T1000 (cell line): ENCODE results near the gene KAZN.
"Not testable (repeated sequence)": the region's sequence is repeated elsewhere in the genome, so short reads cannot be mapped to it uniquely, and the experiment has no call there.

Source experiments
- DNase-seq: peaks from one replicate; lab custom pipeline; 2025; ENCODE audit warnings: mixed read lengths; lab: John Stamatoyannopoulos, UW

The KAZN gene

GRCh38 chr1:14598498-14599182 is at the start of gene KAZN:
Gene KAZN, plus strand, starts transcription at chr1:14598685.
- peak; percentile 59 for DNase-seq

- no peak for DNase-seq
Measured at GRCh38 chr1:14549897-14550620, 48.4 kb upstream of the KAZN start.

- DNase-seq, result no peak
Measured at GRCh38 chr1:14551386-14551785, 47.1 kb upstream of the KAZN start.

GRCh38 chr1:14552246-14552965 is 46.1 kb upstream of the KAZN start:
- no peak for DNase-seq

- no peak for DNase-seq
Measured at GRCh38 chr1:14553711-14554110, 44.8 kb upstream of the KAZN start.

- DNase-seq, result no peak
Measured at GRCh38 chr1:14555091-14555490, 43.4 kb upstream of the KAZN start.

GRCh38 chr1:14561014-14561693 is 37.3 kb upstream of the KAZN start:
- DNase-seq, result no peak

- DNase-seq, result no peak
Measured at GRCh38 chr1:14565090-14565489, 33.4 kb upstream of the KAZN start.

- no peak for DNase-seq
Measured at GRCh38 chr1:14567056-14567455, 31.4 kb upstream of the KAZN start.

- no peak for DNase-seq
Measured at GRCh38 chr1:14567903-14568302, 30.6 kb upstream of the KAZN start.

- DNase-seq, result no peak
Measured at GRCh38 chr1:14568716-14569355, 29.6 kb upstream of the KAZN start.

GRCh38 chr1:14570514-14570913 is 28.0 kb upstream of the KAZN start:
- no peak for DNase-seq

GRCh38 chr1:14571810-14572767 is 26.4 kb upstream of the KAZN start:
- DNase-seq, result no peak

GRCh38 chr1:14572861-14573260 is 25.6 kb upstream of the KAZN start:
- DNase-seq, result no peak

GRCh38 chr1:14576155-14576554 is 22.3 kb upstream of the KAZN start:
- no peak for DNase-seq

GRCh38 chr1:14577261-14577660 is 21.2 kb upstream of the KAZN start:
- no peak for DNase-seq

- no peak for DNase-seq
Measured at GRCh38 chr1:14578156-14578555, 20.3 kb upstream of the KAZN start.

- DNase-seq, result not testable (repeated sequence)
Measured at GRCh38 chr1:14580295-14580694, 18.2 kb upstream of the KAZN start.

- no peak for DNase-seq
Measured at GRCh38 chr1:14580986-14581385, 17.5 kb upstream of the KAZN start.

GRCh38 chr1:14583788-14584187 is 14.7 kb upstream of the KAZN start:
- DNase-seq, result no peak

GRCh38 chr1:14585728-14586127 is 12.8 kb upstream of the KAZN start:
- DNase-seq, result no peak
